Pulmonary artery endothelial cell (primary cell): Measurements from ENCODE around the gene FILIP1. TPM values are rescaled to one million over a fixed set of nuclear protein-coding genes. Genes with fewer than 3 reads are reported as not detected.
A peak's percentile ranks its signal among the peaks of the same experiment; 100 is the strongest.
"Not testable (repeated sequence)": the region's sequence is repeated elsewhere in the genome, so short reads cannot be mapped to it uniquely, and the experiment has no call there.

Source experiments
- DNase-seq: peaks from one replicate; pipeline ENCODE4 v3.0.0-alpha.2; 2011; ENCODE audit warnings: low read depth, low spot score
- total RNA-seq: library from RNA; depleted of rRNA; stranded (reverse); fragments of >200 nt; gene quantifications from 2 replicates; pipeline ENCODE4 v1.2.3, GENCODE V29; 2014

The FILIP1 gene
- total RNA-seq, 1 donor from 2014 or later, result 2.3 TPM

DNA sequence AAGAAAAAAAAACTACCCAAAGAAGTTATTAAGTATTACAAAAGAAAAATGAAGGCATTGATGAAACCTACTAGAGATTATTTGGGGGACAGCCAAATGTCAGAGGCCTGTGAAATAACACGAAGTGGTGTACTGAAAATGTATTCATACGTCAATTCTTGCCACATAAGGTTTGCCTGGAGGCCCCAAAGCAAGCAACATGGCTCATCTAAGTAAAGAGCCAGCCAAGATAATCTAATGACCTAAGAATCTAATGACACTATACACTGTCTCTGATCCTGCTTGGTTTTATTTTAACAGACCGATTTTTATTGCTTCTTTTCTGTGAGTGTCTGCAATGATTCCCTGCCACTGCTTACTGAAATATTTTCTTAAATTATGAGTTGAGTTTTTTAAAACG lies 34.7 kb downstream of the FILIP1 start:
- no peak for DNase-seq

- no peak for DNase-seq
Observed at GRCh38 chr6:75450903-75451302, 42.7 kb downstream of the FILIP1 start.

DNA sequence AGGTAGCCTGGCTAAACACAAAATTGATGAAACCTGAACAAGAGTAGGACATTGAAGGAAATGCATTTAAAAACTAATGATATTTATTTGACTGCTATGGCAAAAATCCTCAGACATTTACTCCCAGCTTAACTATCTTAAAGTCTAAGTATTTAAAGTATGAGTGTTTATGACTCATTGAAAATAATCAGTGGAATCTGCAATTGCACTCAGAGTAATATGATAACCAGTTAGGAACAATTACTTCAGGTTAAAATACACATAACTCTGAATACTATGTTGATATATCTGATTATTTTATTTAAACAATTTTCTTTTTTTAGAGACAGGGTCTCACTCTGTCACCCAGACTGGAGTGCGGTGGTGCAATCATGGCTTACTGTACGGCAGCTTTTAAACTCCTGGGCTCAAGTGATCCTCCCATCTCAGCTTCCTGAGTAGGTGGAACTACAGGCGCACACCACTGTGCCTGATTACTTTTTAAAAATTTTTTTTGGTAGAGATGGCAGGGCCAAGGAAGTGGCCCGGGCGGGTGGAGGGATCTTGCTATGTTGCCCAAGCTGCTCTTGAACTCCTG lies 43.9 kb downstream of the FILIP1 start:
- no peak for DNase-seq

- DNase-seq, result no peak
Observed at GRCh38 chr6:75446241-75446880, 47.2 kb downstream of the FILIP1 start.

DNA sequence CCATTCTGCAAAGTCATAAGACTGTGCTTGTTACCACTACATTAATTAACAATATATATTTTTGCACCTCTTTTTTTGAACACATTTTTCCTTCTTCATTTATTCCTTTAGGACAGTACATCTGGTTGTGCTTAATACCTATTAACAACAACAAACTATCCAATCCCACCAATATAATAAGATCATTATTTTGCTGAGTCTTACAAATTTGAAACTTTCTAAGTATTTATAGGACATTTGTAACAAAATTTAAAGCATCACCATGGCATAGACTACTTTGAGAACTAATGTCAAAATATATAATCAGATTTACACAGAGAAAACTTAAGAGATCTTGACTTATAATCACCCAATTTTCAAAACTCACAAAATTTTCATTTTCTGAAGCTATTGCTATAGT lies 47.9 kb downstream of the FILIP1 start:
- no peak for DNase-seq

DNA sequence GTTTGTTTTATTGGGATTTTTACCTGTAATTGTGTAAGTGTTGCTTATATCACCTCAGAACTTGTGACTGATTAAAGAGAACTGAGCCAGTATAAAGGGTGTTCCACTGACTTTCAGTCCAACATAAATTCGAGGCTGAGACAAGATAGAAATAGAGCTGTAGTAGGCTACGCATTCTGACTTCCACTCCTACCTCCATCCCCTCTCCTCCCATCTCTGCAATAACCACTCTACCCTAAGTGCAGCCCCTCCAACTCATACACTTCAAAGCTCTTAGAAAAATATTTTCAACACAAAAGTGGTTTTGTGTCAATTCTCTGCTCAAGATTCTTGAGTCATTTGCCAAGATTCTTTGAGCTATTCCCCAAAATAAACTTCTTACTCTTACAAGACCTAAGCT lies 48.7 kb downstream of the FILIP1 start:
- no peak for DNase-seq

GRCh38 chr6:75441883-75442282 lies 51.7 kb downstream of the FILIP1 start:
- DNase-seq, result not testable (repeated sequence)

- not testable (repeated sequence) for DNase-seq
Observed at GRCh38 chr6:75441479-75441878, 52.1 kb downstream of the FILIP1 start.

- DNase-seq, result no peak
Observed at GRCh38 chr6:75438442-75439116, 55.0 kb downstream of the FILIP1 start.

GRCh38 chr6:75438013-75438431 lies 55.6 kb downstream of the FILIP1 start:
- DNase-seq, result no peak

DNA sequence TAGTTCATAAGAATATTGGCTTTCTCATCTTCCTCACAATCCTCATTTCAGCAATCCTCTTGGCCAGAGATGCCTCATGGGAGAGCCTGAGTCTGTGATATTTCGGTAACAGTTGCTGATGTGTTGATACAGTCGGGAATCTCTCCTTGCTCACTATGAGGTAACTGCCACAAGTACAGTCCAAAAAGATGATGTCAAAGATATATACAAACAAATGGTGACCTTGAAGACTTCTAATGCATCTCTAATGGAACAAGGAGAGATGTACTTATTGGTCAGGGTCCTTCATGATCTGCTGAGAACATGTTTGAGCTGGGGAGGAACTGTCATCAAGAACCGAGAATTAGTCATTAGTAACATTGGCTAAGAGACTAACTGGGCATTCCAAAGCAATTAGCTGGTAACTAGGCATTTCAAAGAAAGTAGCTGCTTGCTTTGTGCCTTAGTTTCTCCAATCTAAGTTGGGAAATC lies 56.1 kb downstream of the FILIP1 start:
- no peak for DNase-seq

GRCh38 chr6:75436869-75437268 lies 56.7 kb downstream of the FILIP1 start:
- no peak for DNase-seq

DNA sequence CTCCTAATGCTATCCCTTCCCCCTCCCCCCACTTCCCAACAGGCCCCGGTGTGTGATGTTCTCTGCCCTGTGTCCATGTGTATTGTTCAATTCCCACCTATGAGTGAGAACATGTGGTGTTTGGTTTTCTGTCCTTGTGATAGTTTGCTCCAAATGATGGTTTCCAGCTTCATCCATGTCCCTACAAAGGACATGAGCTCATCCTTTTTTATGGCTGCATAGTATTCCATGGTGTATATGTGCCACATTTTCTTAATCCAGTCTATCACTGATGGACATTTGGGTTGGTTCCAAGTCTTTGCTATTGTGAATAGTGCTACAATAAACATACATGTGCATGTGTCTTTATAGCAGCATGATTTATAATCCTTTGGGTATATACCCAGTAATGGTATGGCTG lies 60.8 kb downstream of the FILIP1 start:
- not testable (repeated sequence) for DNase-seq

DNA sequence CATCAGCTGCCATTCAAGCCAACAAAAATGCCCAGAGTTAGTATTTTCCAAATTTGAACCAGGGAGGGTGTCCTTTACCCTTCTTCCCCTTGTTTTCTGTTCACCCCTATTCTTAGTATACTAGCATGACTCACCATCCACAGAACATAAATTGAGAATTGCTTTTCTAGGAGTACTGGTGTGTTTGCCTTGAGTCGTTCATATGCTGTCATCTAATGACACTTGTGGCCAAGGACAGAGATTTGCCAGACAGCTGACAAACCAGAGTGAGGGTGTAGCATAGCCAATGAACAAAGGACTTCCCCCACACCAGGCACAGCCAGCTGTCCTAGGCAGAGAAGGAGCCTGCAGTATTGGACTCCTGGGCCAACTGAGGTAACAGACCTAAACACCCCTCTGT lies 62.2 kb downstream of the FILIP1 start:
- no peak for DNase-seq

- DNase-seq, result peak; percentile 41
Observed at GRCh38 chr6:75430631-75431325, 62.8 kb downstream of the FILIP1 start.

DNA sequence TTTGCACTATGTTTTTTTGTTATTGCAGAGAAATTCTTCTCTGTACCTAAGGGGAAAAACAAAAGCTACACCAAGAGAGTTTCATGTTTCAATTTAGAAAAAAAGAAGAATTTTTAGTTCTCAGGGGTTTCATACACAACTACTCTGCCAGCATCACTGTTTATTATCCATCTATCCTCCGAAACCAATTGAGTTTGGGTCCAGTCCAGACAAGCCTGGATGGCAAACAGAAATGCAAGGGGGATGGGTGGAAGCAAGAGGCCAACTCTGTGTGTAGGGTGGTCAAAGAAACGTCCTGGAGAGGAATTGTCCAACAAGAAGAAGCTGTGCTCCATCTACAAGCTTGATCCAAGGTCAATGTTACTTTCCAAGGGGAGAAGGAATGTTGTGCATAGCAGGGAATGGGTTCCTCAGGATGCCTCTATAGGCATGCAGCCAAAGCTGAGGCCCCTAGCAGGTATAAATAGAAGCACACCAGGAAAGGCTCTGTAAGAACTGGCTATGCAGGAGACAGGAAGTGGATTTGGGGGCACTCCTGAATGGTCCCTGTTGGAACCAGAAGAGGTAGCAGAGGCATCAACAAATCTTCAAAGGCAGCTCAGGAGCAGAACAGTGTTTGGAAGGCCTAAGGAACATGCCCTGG lies 64.4 kb downstream of the FILIP1 start:
- DNase-seq, result no peak

- no peak for DNase-seq
Observed at GRCh38 chr6:75428204-75428603, 65.4 kb downstream of the FILIP1 start.

GRCh38 chr6:75427329-75427728 lies 66.3 kb downstream of the FILIP1 start:
- DNase-seq, result no peak

GRCh38 chr6:75424618-75425548 lies 68.7 kb downstream of the FILIP1 start:
- no peak for DNase-seq

DNA sequence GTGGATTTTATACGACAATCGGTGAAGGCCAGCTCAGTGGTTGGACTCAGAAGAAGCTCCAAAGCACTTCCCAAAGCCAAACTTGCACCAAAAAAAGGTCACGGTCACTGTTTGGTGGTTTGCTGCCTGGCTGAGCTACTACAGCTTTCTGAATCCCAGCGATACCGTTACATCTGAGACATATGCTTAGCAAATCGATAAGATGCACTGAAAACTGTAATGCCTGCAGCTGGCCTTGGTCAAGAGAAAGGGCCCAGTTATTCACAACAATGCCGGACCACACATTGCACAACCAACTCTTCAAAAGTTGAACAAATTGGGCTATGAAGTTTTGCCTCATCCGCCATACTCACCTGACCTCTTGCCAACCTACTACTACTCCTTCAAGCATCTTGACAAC lies 70.2 kb downstream of the FILIP1 start:
- no peak for DNase-seq
